ENCODE measurements around the gene CDX1. TPM values are rescaled to one million over a fixed set of nuclear protein-coding genes. Genes with fewer than 3 reads are reported as not detected.

CDX1 gene
- total RNA-seq, 1 donor from 2014 or later, result not detected

GRCh38 chr5:150129813-150130492 is 36.6 kb upstream of the CDX1 start:
- ATAC-seq (peak; percentile 83), DNase-seq (peak; percentile 80)
- intact Hi-C loops (cut with micrococcal nuclease), result no loop called here

- ATAC-seq (no peak), DNase-seq (peak; percentile 23)
- intact Hi-C loops (cut with micrococcal nuclease), result no loop called here
Observed at GRCh38 chr5:150130493-150130922, 36.1 kb upstream of the CDX1 start.

- DNase-seq, result no peak
- intact Hi-C loops (cut with micrococcal nuclease), result no loop called here
- ATAC-seq, result no peak
Observed at GRCh38 chr5:150131461-150131860, 35.1 kb upstream of the CDX1 start.

GRCh38 chr5:150131978-150132694 is 34.4 kb upstream of the CDX1 start:
- DNase-seq (peak; percentile 31), ATAC-seq (no peak)
- intact Hi-C loops (cut with micrococcal nuclease), result no loop called here

GRCh38 chr5:150132740-150133139 is 33.8 kb upstream of the CDX1 start:
- no peak for ATAC-seq
- DNase-seq, result peak; percentile 39
- intact Hi-C loops (cut with micrococcal nuclease), result no loop called here

- peak; percentile 22 for DNase-seq
- intact Hi-C loops (cut with micrococcal nuclease), result no loop called here
- ATAC-seq, result no peak
Observed at GRCh38 chr5:150133581-150134197, 32.9 kb upstream of the CDX1 start.

GRCh38 chr5:150134198-150134588 is 32.4 kb upstream of the CDX1 start:
- ATAC-seq (no peak), DNase-seq (no peak)
- intact Hi-C loops (cut with micrococcal nuclease), result no loop called here

- intact Hi-C loops (cut with micrococcal nuclease), result no loop called here
- no peak for DNase-seq
Observed at GRCh38 chr5:150135557-150136304, 30.8 kb upstream of the CDX1 start.

GRCh38 chr5:150136305-150137167 is 30.0 kb upstream of the CDX1 start:
- ATAC-seq, result no peak
- DNase-seq, result no peak
- intact Hi-C loops (cut with micrococcal nuclease), result no loop called here

More at GRCh38 chr5:150135557-150136304, 30.8 kb upstream of the CDX1 start:
- no peak for ATAC-seq

GRCh38 chr5:150137168-150137957 is 29.2 kb upstream of the CDX1 start:
- ATAC-seq (peak; percentile 18), DNase-seq (no peak)
- intact Hi-C loops (cut with micrococcal nuclease), result no loop called here

- DNase-seq (no peak), ATAC-seq (no peak)
- intact Hi-C loops (cut with micrococcal nuclease), result no loop called here
Observed at GRCh38 chr5:150137997-150138396, 28.6 kb upstream of the CDX1 start.

GRCh38 chr5:150138551-150139265 is 27.9 kb upstream of the CDX1 start:
- intact Hi-C loops (cut with micrococcal nuclease), result no loop called here
- peak; percentile 62 for DNase-seq
- ATAC-seq, result peak; percentile 16

- intact Hi-C loops (cut with micrococcal nuclease), result no loop called here
- DNase-seq (no peak), ATAC-seq (no peak)
Observed at GRCh38 chr5:150139334-150139733, 27.2 kb upstream of the CDX1 start.

- no peak for ATAC-seq
- intact Hi-C loops (cut with micrococcal nuclease), result no loop called here
- DNase-seq, result no peak
Observed at GRCh38 chr5:150140830-150141229, 25.7 kb upstream of the CDX1 start.

GRCh38 chr5:150141544-150142184 is 24.9 kb upstream of the CDX1 start:
- no peak for DNase-seq
- no peak for ATAC-seq
- intact Hi-C loops (cut with micrococcal nuclease), result no loop called here

GRCh38 chr5:150142185-150142958 is 24.2 kb upstream of the CDX1 start:
- DNase-seq (no peak), ATAC-seq (no peak)
- intact Hi-C loops (cut with micrococcal nuclease), result no loop called here

Measured in left ventricle myocardium superior (tissue), 1 donor.